SJCRH30 (cell line): ENCODE results near the gene PICALM. TPM values are rescaled to one million over a fixed set of nuclear protein-coding genes. Genes with fewer than 3 reads are reported as not detected.
"Not testable (repeated sequence)": the region's sequence is repeated elsewhere in the genome, so short reads cannot be mapped to it uniquely, and the experiment has no call there.

Experiments
- DNase-seq, 2 experiments: peaks; one replicate each; pipeline ENCODE4 v3.0.0-alpha.2; 2015 to 2020
- H3K27ac ChIP-seq: fragments of 250-450 bp; sonication (Bioruptor Pico); 2 replicates; pipeline ENCODE4 v1.5.1; 2020; ENCODE audit warnings: mild to moderate bottlenecking, moderate library complexity
- H3K27me3 ChIP-seq: fragments of 250-450 bp; sonication (Bioruptor Pico); 2 replicates; pipeline ENCODE4 v1.5.1; 2020; ENCODE audit warnings: mild to moderate bottlenecking, moderate library complexity
- H3K36me3 ChIP-seq: fragments of 250-450 bp; sonication (Bioruptor Pico); 2 replicates; pipeline ENCODE4 v1.5.1; 2020; ENCODE audit warnings: mild to moderate bottlenecking, moderate library complexity
- H3K4me1 ChIP-seq: fragments of 250-450 bp; sonication (Bioruptor Pico); 2 replicates; pipeline ENCODE4 v1.5.1; 2020; ENCODE audit warnings: mild to moderate bottlenecking, moderate library complexity
- H3K4me3 ChIP-seq: fragments of 250-450 bp; sonication (Bioruptor Pico); 2 replicates; pipeline ENCODE4 v1.5.1; 2020; ENCODE audit warnings: mild to moderate bottlenecking, moderate library complexity
- H3K9me3 ChIP-seq: fragments of 250-450 bp; sonication (Bioruptor Pico); replicated peaks from 2 replicates; pipeline ENCODE4 v1.5.1; 2020; ENCODE audit warnings: mild to moderate bottlenecking, moderate library complexity
- total RNA-seq: library from RNA; depleted of rRNA; stranded (reverse); fragments of >200 nt; shearing (Covaris generic); gene quantifications from 2 replicates; pipeline ENCODE4 v1.2.3, GENCODE V29; 2014

Gene PICALM
- total RNA-seq, 1 experiment from 2014 or later, result 242 TPM

DNA sequence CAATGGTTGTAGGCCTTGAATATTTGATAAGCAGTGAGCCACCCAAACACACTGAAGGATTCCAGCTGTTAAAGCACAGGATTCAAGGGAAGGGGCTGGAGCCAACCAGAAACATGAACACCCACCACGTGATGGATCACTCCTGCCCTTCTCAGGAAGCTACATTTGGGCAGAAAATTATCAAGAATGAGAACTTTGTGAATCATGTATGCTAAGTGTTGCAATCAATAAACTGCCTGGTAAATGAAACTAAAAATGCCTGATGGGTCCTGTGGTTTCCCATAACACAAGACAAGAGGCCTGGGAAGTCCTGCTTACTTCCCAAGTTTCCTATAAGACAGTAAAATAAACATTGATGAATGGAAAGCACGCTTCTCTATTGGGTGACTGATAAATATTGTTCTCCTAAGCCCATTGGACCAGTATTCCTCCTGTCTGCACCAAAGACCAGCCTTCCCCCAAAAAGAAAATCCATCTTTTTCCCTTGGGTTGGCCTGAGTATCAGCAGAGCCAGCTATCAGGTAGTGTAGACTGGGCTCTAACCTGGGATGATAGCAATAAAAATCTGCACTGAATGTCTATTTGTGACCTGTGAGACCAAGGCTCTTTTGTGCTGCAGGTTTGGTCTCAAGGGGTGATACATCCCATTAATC, 115.3 kb downstream of the PICALM start:
- H3K4me1 ChIP-seq, result no peaks in the 10 kb centered on the region
- H3K27me3 ChIP-seq, result no peaks in the 10 kb centered on the region
- H3K9me3 ChIP-seq, result peaks cover 3% of the 10 kb centered on the region; the same call in 1 of the 2 replicates
- no peak overlapping the region for H3K27ac ChIP-seq
- H3K36me3 ChIP-seq, result peaks cover 38% of the 10 kb centered on the region
- H3K4me3 ChIP-seq, result no peak overlapping the region
- DNase-seq, result no peak

DNA sequence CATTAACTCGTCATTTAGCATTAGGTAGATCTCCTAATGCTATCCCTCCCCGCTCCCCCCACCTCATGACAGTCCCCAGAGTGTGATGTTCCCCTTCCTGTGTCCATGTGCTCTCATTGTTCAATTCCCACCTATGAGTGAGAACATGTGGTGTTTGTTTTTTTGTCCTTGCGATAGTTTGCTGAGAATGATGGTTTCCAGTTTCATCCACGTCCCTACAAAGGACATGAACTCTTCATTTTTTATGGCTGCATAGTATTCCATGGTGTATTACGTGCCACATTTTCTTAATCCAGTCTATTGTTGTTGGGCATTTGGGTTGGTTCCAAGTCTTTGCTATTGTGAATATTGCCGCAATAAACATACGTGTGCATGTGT, 116.8 kb downstream of the PICALM start:
- H3K4me1 ChIP-seq, H3K9me3 ChIP-seq, H3K27me3 ChIP-seq, H3K4me3 ChIP-seq, DNase-seq, H3K27ac ChIP-seq: not testable (repeated sequence)
- peaks cover 24% of the 10 kb centered on the region for H3K36me3 ChIP-seq

DNA sequence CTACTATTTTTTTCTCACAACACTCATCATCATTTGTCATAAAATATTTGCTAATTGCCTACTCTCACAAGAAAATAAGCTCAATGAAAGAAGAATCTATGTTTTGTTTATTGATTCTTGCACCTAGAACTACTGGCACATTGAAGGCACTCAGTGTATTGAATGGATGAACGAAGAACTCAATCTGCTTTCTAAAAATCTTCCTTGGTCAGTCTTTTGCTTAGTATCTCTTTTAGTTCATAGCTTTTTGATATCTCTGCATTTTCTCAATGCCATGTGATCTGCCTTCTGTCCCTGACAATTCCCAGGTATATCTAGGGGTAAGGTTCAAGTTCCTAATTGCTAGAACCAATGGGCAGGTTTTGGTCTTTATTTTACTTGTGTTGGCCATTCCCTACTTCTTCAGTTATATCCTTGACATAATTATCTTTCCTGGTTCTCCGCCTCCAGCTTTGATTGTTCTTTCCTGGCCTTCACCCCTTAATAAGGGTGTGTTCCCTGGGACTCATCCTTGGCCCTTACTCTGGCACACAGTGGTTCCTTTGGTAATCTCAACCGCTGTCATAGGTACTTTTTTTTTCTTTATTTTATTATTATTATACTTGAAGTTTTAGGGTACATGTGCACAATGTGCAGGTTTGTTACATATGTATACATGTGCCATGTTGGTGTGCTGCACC, 117.3 kb downstream of the PICALM start:
- Histone ChIP-seq H3K4me3 (no peak overlapping the region), H3K27ac (no peak overlapping the region), H3K27me3 (no peaks in the 10 kb centered on the region), H3K36me3 (peaks cover 18% of the 10 kb centered on the region), H3K4me1 (no peaks in the 10 kb centered on the region), H3K9me3 (peaks cover 3% of the 10 kb centered on the region; the same call in 1 of the 2 replicates)
- DNase-seq, result no peak

DNA sequence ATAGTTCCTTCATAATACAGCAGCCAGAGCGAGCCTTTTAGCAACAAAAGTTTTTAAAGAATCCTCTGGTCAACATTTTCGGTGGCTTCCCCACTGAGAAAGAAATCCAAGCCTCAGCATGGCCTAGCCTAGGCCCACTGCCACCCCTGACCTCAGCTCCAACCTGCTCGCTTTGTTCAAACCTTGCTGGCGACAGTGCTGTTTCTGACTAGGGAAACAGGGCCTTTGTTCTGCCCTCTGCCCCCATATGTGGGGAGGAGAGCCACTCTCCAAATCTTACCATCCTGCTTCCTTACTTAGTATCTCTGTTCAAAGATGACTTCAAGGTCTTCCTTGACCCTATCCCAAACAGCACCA, 117.9 kb downstream of the PICALM start:
- Histone ChIP-seq H3K36me3 (peaks cover 14% of the 10 kb centered on the region), H3K4me3 (no peak overlapping the region), H3K27ac (no peak overlapping the region), H3K27me3 (no peaks in the 10 kb centered on the region), H3K9me3 (peaks cover 3% of the 10 kb centered on the region; the same call in 1 of the 2 replicates), H3K4me1 (no peaks in the 10 kb centered on the region)
- no peak for DNase-seq

DNA sequence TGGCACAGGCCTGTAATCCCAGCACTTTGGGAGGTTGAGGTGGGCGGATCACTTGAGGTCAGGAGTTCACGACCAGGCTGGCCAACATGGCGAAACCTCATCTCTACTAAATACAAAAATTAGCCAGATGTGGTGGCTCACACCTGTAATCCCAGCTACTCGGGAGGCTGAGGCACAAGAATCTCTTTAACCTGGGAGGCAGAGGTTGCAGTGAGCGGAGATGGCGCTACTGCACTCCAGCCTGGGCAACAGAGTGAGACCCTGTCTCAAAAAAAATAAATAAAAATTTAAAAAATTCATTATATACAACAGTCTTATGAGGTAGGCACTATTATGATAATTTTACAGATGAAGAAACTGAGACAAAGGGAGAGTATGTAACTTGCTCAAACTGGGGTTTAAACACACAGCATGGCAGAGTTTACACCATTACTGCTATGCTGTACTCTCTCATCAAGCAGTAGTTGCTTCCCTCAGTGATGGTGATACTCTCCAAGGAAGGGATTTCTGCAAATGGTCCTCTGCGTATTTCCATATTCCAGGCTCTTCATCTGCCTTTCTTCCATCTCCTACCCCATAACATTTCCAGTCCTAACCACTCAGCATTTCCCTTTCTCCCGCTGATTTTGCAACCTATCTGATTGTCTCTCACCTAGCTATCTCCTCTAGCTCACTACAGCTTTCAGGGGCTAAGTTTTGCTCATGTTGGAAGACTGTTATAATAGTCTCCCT, 118.4 kb downstream of the PICALM start:
- no peak for DNase-seq
- Histone ChIP-seq H3K27me3 (no peaks in the 10 kb centered on the region), H3K36me3 (peaks cover 11% of the 10 kb centered on the region), H3K27ac (no peak overlapping the region), H3K4me3 (no peak overlapping the region), H3K9me3 (peaks cover 3% of the 10 kb centered on the region; the same call in 1 of the 2 replicates), H3K4me1 (no peaks in the 10 kb centered on the region)

DNA sequence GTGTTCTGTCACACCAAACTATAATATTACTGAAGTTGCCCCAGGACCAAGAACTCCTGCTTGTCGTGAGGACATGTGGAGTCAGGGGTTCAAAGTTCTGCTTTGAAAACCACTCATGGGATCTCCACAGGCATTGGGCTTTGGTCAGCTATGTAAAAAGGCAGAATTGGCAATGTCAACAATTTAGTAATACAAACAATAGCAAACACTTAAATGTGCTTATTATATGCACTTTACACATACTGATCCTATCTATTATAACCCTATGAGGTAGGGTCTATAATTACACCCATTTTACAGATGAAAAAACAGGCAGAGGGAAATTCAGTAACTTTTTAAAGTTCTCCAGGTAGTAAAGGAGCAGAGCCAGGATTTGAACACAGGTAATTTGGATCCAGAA, 119.1 kb downstream of the PICALM start:
- Histone ChIP-seq H3K9me3 (peaks cover 3% of the 10 kb centered on the region; the same call in 1 of the 2 replicates), H3K4me1 (no peaks in the 10 kb centered on the region), H3K4me3 (no peak overlapping the region), H3K27me3 (no peaks in the 10 kb centered on the region), H3K27ac (no peak overlapping the region), H3K36me3 (peaks cover 8% of the 10 kb centered on the region)
- no peak for DNase-seq

DNA sequence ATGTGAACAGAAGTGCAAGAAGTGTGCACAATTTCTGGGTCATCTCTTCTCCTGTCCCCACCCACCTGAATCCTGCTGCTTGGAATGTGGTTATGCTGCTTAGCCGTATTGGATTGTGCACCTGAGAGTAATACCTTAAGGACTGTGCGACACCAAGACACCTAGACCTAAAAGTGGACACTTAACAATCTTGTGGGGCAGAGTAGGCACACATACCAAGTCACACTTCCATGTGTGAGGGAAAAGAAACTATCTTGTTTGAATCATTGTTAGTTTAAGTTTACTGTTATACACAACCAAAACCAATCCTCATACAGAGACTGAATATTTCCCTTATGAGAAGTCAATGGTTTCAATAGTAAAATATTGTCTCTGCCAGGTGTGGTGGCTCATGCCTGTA, 120.0 kb downstream of the PICALM start:
- H3K27ac ChIP-seq, result no peak overlapping the region
- no peak for DNase-seq
- peaks cover 3% of the 10 kb centered on the region; the same call in 1 of the 2 replicates for H3K9me3 ChIP-seq

DNA sequence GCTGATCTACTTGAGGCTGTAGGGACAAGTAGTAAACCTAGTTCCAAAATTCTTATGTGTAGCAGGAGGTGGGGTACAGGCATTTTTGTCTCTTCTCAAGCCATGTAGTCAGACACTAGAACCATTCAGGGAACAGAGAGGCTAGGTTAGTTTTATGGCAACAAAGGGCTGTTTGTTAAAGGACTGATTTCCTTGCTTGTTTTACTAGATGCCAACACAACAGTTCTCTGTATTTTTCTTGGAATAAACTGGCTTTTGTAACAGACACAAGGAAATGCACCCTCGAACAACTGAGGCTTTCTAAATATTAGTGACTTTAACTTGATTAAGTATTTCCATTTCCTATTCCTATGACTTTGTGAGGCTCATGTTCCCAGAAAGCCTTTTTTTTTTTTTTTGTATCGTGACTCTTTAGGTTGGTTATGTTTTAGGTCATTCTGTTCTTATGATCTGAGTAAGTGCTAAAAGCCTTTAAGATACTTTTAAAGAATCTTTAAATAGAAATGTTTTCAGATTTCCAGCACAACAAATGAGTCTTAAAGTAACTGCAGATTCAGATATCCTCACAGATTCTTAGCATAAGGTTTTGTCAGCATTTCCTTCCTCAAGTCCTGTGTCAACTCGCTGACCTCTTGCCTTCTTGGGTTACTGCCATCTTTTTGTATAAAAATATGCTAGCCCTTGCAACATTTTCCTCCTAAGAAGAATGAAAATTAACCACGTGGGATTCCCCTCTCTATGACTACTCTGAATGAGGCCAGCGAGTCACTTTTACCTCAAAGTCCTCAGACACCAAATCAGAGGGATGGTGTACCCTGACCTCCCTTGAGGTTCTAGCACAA, 121.2 kb downstream of the PICALM start:
- H3K27me3 ChIP-seq, result no peaks in the 10 kb centered on the region
- no peaks in the 10 kb centered on the region for H3K4me1 ChIP-seq
- no peak for DNase-seq
- no peaks in the 10 kb centered on the region for H3K36me3 ChIP-seq
- no peak overlapping the region for H3K27ac ChIP-seq
- 0 out of 2 replicates have a peak, but pooled peaks cover 3% of the 10 kb centered on the region for H3K9me3 ChIP-seq
- H3K4me3 ChIP-seq, result no peak overlapping the region

More for the DNA sequence above, 120.0 kb downstream of the PICALM start:
- Histone ChIP-seq H3K36me3 (no peaks in the 10 kb centered on the region; the same call in none of the 2 replicates), H3K27me3 (no peaks in the 10 kb centered on the region), H3K4me1 (no peaks in the 10 kb centered on the region), H3K4me3 (no peak overlapping the region)

DNA sequence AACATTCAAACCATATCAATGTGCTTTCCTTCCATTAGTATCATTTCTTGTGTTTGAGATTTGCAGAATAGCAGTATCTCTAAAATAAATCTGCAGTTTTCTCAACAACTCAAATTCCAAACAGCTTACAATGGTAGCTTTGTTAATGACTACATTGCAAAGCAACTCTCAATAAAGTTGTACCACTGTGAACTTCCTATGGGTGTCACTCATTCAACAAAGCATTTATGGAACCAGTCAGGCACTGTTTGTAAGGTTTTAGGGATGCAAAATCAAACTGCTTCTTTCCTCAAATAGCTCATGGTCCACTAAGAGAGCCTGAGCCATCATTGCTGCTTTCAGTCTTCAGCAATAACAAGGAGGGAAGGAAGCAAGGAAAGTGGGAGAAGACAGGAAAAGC, 122.7 kb downstream of the PICALM start:
- Histone ChIP-seq H3K36me3 (no peaks in the 10 kb centered on the region), H3K9me3 (no peaks in the 10 kb centered on the region), H3K27me3 (no peaks in the 10 kb centered on the region), H3K4me3 (no peak overlapping the region), H3K4me1 (no peaks in the 10 kb centered on the region), H3K27ac (no peak overlapping the region)
- DNase-seq, result no peak

DNA sequence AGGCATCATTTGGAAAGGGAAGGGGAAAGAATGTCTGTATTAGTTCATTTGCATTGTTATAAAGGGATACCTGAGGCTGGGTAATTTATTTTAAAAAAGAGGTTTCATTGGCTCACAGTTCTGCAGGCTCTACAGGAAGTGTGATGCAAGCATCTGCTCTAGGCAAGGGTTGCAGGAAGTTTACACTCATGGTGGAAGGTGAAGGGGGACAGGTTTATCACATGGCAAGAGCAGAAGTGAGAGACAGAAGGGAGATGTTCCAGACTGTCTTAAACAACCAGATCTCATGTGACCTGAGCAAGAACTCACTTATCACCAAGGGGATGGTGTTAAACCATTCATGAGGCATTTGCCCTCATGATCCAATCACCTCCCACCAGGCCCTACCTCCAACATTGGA, 123.1 kb downstream of the PICALM start:
- no peak for DNase-seq
- no peak overlapping the region for H3K27ac ChIP-seq
- no peaks in the 10 kb centered on the region for H3K36me3 ChIP-seq
- H3K27me3 ChIP-seq, result no peaks in the 10 kb centered on the region
- H3K4me3 ChIP-seq, result no peak overlapping the region
- no peaks in the 10 kb centered on the region for H3K9me3 ChIP-seq
- H3K4me1 ChIP-seq, result no peaks in the 10 kb centered on the region

DNA sequence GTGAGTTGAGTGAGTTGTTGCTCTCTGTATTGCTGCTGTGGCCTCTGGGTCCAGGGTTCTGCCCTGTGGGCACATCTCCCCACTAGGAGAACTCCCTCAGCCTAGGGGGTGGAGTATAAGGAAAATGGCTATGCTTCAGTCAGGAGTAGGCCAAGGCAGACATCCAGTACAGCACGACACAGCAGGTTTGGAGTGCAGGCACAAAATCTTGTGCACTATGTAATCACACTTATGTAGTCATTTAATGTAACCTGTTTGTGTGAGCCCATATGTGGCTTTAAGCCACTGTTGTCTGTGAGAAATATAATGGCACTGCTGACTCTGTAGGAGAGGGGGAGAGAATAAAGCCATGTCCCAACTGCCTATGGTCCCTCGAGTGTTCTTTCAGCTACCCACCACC, 123.6 kb downstream of the PICALM start:
- Histone ChIP-seq H3K4me3 (no peak overlapping the region), H3K9me3 (no peaks in the 10 kb centered on the region), H3K36me3 (no peaks in the 10 kb centered on the region), H3K4me1 (no peaks in the 10 kb centered on the region), H3K27me3 (no peaks in the 10 kb centered on the region), H3K27ac (no peak overlapping the region)
- no peak for DNase-seq

DNA sequence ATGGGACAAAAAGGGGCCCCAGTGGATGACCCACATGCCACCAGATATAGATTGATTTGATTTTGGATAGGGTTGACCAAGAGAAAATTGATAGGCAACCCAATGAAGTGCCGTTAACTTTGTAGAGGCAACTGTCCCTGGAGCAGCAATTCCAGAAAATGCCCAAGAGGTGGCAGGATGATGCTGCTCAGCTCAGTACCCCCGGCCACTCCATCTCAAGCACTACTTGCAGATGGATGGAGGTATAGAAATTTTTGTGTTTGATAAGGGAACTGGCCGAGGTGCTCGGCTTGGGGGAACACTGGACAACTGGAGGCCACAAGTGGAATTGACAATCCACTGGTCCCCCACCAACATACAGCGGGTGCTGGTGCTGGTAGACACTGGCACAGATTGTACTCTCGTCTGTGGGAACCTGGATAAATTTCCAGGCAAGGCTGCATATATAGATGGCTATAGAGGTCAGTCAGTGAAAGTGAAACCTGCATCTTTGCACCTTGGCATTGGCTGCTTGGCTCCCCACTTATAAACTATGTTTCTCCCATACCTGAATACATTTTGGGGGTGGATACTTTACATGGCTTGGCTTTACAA, 127.4 kb downstream of the PICALM start:
- no peak overlapping the region for H3K27ac ChIP-seq
- peak; percentile 72 to 85 for DNase-seq
- no peaks in the 10 kb centered on the region for H3K27me3 ChIP-seq

DNA sequence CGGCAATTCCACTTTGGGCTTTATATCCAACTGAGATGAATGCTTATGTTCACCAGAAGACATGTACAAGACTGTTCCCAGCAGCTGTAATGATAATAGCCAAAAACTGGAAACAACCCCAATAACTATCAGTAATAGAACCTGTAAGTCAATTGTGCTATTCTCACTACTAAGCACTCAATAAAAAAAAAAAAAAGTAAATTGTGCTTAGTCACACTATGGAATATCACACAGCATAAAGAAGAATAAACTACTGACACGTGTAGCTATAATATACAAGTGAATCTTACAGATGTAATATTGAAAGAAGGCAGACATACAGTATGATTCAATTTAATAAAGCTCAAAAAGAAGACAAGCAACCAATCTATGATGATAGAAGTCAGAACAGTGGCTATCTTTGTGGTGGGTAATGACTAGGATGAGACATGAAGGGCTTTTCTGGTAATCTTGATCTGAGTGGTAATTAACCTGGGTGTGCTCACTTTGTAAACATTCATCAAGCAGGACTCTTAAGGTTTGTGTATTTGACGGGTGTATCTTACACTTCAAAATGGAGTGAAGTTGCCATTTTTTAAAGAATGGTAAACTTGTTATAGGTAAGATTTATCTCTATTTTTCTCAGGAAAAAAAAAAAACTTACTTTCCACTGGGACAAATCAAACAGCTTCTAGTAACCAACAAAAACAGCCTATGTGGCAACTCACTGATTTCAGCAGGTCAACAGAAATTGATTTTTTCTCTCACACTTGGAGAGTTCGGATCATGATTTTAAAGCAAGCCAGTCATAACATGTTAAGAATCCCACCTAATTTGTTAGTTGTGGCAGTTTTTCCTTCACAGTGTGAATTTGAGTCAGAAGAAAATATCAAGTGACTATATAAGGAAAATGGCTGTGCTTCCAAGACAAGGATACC, 129.5 kb downstream of the PICALM start:
- Histone ChIP-seq H3K4me3 (no peak overlapping the region), H3K4me1 (no peaks in the 10 kb centered on the region), H3K9me3 (no peaks in the 10 kb centered on the region), H3K27ac (no peak overlapping the region), H3K36me3 (no peaks in the 10 kb centered on the region), H3K27me3 (no peaks in the 10 kb centered on the region)
- DNase-seq, result no peak

More for the DNA sequence above, 127.4 kb downstream of the PICALM start:
- Histone ChIP-seq H3K36me3 (no peaks in the 10 kb centered on the region), H3K4me1 (no peaks in the 10 kb centered on the region), H3K9me3 (no peaks in the 10 kb centered on the region), H3K4me3 (no peak overlapping the region)
